GM12865 (cell line): Measurements from ENCODE around the gene RASEF.

ENCODE experiments used
- DNase-seq: peaks from one replicate; pipeline ENCODE4 v3.0.0; 2010; ENCODE audit warnings: low read depth
- H3K4me3 ChIP-seq: 2 replicates; pipeline ENCODE4 v1.5.1; 2011; ENCODE audit warnings: mild to moderate bottlenecking, low read depth, low read length, control low read depth
- TF ChIP-seq, protein P1 (sequence below): IDR thresholded peaks from 2 replicates; pipeline ENCODE4 v1.5.1; 2011; ENCODE audit warnings: low read length, control low read depth, low read depth, inconsistent platforms; ENCODE audit not compliant: insufficient read depth; ENCODE audit errors: missing control alignments

The RASEF gene

GRCh38 chr9:83062651-83063527 is at the start of gene RASEF:
Gene RASEF (minus strand): TSS chr9:83063142. CDS start chr9:83062867, 275 bp downstream.
- no peak for DNase-seq
- TF ChIP-seq, protein P1, sequence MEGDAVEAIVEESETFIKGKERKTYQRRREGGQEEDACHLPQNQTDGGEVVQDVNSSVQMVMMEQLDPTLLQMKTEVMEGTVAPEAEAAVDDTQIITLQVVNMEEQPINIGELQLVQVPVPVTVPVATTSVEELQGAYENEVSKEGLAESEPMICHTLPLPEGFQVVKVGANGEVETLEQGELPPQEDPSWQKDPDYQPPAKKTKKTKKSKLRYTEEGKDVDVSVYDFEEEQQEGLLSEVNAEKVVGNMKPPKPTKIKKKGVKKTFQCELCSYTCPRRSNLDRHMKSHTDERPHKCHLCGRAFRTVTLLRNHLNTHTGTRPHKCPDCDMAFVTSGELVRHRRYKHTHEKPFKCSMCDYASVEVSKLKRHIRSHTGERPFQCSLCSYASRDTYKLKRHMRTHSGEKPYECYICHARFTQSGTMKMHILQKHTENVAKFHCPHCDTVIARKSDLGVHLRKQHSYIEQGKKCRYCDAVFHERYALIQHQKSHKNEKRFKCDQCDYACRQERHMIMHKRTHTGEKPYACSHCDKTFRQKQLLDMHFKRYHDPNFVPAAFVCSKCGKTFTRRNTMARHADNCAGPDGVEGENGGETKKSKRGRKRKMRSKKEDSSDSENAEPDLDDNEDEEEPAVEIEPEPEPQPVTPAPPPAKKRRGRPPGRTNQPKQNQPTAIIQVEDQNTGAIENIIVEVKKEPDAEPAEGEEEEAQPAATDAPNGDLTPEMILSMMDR, result no peak
- no peak within 1 kb of the TSS for H3K4me3 ChIP-seq

DNA sequence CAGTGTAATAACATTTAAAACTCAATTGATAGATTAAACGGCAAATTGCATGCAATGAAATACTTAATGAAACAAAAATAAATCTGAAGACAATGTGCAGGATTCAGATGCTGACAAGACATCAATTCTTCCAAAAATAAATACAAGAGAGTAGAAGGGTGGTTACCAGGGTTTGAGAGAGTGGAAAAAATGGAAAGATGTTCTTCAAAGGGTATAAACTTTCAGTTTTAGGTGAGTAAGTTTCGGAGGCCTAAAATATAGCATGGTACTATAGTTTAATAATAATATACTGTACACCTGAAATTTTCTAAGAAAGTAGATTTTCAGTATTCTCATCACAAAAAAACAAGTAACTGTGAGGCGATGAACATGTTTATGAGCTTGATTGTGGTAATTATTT is 48.2 kb upstream of the RASEF start:
- no peak overlapping the region for H3K4me3 ChIP-seq
- TF ChIP-seq, protein P1, result no peak

DNA sequence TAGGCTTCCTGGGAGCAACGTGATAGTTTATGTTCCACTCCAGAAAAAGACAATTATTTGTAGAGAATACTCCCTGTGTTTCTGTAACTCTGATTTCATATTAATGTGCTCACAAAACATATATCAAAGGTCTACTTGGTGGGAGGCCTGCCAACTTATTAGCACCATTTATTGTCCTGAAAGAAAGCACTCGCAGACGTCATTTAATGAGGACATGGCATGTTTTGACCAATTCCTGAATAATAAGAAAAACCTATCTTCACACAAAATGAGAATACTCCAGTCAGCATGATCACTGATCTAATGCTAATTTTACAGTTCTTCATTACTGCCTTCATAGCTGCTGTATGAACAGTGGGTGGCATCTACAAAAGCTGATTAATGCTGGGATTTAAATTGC is 46.4 kb upstream of the RASEF start:
- TF ChIP-seq, protein P1, result no peak
- no peak for DNase-seq
- no peak overlapping the region for H3K4me3 ChIP-seq

More for the DNA sequence above, 48.2 kb upstream of the RASEF start:
- DNase-seq, result no peak

GRCh38 chr9:83108208-83108607 is 45.3 kb upstream of the RASEF start:
- no peak for DNase-seq
- TF ChIP-seq, protein P1, result no peak

GRCh38 chr9:83106772-83107171 is 43.8 kb upstream of the RASEF start:
- DNase-seq, result no peak
- TF ChIP-seq, protein P1, result no peak
- no peak overlapping the region for H3K4me3 ChIP-seq

More at GRCh38 chr9:83108208-83108607, 45.3 kb upstream of the RASEF start:
- H3K4me3 ChIP-seq, result no peak overlapping the region

- no peak overlapping the region for H3K4me3 ChIP-seq
- no peak for DNase-seq
- TF ChIP-seq, protein P1, result no peak
These were observed 43.3 kb upstream of the RASEF start for GRCh38 chr9:83106263-83106662.
